OCI-M1 (cell line): Measurements from ENCODE around the gene CTNNBL1.

ENCODE experiments used
- DNase-seq: peaks from one replicate; lab custom pipeline; 2025; lab: John Stamatoyannopoulos, UW

The CTNNBL1 gene

DNA sequence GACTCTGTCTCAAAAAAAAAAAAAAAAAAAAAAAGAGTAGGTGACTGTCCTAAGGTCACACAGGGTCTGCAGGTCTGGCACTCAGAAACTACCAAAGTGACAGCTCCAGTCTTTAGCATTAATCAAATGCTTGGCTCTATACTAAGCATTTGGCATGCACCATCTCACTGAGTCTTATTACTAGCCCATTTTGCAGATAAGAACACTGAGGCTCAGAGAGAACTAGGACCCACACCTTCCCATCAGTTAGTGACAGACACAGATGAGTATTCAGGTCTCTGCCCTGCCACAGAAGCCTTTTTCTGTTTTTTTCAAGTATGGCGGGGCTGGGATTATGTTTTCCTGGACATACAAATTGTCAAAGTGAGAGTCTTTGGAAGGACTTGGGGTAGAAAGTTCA lies 186.0 kb downstream of the CTNNBL1 start:
- DNase-seq = no peak

DNA sequence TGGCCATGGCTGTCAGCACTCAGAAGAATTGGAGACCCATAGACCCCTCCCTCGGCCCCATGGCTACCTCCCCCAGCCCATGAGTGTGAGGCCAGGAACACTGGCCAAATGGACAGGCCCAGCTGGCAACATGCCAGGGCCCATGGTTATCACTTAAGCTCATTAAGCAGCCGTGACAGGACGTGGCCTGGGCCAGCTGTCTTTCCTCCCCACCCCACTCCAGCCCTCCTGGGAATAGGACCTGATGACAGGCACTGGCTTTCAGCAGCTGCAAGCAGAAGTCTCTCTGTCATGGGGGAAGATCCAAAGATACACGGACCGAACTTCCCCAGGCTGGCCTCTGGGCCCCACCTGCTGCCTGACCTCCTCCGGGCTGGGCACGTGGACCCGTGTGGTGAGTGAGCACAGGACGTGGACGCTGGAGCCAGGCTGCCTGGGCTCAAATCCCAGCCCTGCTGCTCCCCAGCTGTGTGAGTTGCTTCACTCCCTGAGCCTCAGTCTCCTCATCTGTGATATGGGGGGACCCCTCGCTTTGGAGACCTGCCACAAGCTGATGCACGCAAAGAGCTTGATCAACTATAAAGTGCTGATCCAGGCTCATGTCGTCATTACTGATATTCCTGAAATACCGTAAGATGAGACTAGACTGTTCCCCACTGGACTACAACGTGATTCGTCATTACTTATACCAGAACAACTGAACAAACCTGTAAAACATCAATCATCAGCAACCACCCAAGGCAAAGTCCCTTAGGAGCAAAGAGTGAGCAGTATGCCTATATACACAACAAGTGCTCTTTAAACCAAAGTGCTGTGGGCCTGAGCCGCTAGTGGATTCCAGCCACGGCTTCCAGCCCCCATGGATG lies 187.1 kb downstream of the CTNNBL1 start:
- DNase-seq = peak; percentile 53

DNA sequence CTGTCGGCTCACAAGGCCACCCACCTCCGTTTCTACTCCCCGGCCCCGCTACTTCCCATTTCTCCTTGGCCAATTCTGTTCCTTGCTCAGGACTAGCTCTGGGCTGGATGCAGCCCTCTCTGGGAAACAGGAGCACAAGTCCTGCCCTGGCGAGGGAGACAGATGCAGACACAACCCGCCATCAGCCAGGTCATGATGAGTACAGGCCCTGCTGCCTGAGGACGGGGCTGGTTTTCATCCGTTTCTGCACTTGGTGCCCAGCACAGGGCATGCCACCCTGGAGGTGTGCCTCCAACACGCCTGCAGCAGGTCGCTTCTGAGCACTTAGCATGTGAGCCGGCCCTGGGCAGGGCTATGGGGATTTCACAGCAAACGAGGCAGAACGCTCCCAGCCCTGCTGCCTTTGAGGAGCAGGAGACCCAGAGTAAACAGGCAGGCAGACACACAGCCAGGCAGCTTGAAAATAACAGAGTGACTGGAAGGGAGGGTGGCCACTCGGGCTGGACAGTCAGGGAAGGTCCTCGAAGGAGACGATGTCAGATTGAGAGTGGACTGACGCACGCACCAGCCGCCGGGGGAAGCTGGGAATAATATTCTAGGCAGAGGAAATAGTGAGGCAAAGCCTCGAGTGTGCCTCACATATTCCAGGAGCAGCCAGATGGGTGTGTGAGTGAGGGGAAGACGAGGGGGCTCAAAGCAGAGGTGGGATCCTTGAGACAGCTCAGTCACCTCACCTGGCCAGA lies 187.9 kb downstream of the CTNNBL1 start:
- DNase-seq = no peak

DNA sequence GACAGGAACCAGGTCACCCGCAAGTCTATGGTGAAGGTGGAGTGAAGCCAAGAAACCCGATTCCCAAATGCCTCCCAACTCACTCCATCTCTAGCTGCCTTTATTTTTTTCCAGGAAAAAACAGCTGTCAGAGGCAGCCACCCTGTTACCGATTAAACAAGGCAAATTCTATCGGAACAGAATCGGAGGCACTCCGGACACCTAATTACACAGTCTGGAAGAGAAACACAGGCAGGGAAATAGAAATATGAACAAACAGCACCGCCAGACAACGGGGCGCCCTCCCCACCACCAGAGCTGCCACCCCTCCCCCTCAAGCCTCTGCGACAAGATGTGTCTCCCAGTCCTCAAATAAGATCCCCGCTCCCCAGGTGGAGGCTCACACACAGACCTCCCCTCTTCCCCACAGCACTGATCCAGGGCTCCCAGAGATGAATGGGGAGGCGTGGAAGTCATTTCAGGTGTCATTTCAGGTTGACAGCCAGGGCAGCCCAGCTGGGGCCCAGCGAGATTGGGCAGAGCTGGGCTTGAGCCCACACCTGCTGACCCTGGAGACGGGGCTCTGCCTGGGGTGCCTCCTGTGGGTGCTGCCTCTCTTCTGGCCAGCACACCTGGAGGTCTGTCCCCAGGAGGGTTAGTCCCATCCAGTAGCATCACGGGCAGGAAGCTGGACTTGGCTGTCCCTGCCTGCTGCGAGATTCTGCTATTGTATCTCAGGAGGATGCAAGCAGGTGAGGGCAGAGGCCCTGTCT lies 189.3 kb downstream of the CTNNBL1 start:
- no peak for DNase-seq

DNA sequence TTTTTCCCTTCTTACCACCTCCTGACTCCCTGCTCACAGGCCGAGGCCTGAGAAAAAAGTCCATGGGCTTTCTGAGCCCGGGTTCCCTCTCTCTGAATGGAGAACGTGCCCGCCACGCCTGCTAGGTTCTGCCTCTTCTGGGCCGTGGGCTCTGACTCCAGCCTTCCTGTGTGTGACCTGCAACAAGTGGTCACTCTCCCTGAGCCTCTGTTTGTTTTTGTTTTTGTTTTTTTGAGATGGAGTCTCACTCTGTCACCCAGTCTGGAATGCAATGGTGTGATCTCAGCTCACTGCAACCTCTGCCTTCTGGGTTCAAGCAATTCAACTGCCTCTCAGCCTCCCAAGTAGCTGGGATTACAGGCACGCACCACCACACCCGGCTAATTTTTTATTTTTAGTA lies 191.2 kb downstream of the CTNNBL1 start:
- no peak for DNase-seq

DNA sequence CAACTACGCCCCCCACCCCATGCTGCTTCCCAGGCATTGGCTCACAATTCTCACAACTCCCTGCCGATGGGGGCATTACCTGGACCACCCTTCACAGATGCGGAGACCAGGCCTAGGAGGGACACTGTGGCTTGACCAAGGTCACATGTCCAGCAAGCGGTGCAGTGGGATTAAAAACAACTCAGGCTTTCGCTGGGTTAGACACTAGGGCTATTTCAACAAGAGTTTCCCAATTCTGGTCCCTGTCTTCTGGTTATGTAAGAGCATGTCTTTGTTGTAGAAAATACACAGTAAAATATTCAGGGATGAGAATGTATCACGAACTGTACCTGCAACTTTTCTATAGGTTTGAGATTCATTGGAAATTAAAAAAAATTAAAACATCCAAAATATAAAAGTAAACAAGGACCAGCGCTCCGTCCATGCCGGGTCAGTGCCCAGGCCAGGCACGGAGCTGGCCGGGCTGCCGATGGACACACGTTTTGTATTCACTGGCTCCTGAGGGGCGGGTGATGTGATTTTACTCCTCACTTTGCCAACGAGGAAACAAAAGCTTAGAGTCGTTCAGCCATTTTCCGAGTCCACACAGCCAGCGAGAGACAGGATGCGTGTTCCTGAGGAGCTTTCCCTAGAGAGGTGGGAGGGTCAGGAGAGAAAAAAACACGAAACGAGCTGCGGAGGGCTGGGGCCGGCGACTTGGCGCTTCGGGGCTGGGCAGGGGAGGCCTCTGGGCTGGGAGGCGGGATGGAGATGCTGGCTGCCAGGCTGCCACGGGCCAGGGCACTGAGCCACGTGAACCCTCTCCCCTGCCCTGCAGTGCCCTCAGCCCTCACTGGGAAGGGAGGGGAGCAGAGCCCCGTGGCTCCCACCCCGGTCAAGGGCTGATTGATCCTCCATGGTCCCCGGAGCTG lies 192.0 kb downstream of the CTNNBL1 start:
- DNase-seq = no peak

DNA sequence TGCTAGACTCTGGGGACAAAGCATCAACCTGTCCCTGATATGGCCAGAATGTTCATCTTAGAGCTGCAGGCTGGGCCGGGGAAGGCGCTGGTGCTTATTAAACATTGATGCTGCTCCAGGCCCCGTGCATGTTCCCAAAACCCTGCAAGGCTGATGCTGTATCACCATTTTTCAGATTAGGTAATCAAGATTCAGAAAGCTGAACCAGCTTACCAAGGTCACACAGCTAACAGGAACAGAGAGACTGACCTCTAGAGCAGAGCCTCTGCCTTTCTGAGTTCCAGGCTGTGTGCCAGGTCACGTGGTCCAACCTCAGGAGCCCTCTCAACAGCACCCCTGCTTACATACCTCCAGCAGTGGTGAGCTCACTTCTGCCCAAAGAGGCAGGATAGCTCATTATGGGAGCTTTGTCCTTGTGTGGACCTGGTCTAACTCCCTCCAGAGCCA lies 193.0 kb downstream of the CTNNBL1 start:
- DNase-seq = peak; percentile 57

DNA sequence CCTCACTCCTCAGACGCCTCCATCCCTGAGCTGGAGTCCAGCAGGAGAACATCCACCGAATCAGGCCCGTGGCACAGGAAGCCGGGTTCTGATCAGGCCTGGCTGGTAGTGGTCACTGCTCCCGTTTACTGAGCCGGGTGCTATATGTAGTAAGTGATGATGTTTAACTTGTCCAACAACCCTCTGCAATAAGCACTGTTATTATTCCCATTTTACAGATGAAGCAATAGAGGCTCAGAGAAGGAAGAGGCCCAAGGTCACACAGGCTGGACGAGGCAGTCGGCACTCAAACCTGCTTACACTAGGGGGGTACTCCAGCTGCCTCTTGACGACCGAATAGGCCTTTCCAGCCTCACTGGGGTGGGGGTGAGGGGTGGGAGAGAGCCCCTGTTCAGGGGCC lies 194.8 kb downstream of the CTNNBL1 start:
- no peak for DNase-seq

DNA sequence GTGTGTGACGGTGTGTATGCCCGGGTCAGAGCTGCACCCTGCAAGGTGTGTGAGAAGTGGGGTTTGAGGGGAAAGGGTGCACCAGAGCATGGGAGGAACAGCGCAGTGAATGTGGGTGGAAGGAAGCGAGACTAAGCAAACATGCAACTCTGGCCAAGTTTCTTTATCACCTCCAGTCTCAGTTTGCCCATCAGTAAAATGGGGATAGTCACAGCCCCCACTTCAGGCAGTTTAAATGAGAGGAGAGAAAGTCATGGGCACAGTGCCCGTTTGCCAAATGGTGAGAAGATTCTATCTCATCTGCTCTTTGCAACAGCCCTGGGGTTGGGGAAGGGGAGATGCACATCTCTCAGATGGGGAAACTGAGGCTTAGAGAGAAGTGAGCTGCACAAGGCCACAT lies 196.3 kb downstream of the CTNNBL1 start:
- no peak for DNase-seq

DNA sequence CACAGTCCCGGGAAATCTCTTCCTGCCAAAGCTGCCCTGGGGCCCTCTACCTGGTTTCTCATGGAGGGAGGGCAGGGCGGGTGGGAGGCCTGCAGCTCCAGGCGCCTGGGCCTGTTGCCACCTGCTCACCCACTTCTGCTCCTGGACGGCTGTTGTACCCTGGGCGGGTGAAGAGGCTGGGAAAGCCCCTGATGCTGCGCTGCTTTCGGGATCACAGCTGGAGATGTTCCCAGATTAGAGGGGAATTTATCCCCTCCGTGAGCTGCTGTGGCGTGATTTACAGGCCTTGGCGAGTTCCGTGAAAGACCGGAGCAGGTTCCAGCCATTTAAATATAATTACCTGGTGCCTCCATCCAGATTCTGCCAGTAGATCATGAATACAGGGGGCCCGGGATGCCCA lies 196.8 kb downstream of the CTNNBL1 start:
- no peak for DNase-seq

DNA sequence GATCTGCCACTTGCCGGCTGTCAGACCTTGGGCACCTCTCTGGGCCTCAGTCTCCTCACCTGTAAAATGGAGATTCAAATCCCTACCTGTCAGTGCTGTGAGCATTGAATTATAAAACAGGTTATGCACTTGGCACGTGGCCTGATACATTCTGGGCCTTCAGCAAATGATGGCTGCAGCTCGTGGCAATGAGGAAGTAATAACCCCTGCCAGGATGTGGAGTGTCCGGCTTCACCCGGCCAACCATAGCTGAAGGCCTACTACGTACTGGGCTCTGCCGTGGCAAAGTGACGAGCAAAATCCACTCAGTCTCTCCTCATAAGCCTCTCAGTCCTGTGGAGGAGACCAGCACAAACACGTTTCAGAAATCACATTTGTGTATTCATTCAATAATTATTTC lies 198.2 kb downstream of the CTNNBL1 start:
- no peak for DNase-seq

DNA sequence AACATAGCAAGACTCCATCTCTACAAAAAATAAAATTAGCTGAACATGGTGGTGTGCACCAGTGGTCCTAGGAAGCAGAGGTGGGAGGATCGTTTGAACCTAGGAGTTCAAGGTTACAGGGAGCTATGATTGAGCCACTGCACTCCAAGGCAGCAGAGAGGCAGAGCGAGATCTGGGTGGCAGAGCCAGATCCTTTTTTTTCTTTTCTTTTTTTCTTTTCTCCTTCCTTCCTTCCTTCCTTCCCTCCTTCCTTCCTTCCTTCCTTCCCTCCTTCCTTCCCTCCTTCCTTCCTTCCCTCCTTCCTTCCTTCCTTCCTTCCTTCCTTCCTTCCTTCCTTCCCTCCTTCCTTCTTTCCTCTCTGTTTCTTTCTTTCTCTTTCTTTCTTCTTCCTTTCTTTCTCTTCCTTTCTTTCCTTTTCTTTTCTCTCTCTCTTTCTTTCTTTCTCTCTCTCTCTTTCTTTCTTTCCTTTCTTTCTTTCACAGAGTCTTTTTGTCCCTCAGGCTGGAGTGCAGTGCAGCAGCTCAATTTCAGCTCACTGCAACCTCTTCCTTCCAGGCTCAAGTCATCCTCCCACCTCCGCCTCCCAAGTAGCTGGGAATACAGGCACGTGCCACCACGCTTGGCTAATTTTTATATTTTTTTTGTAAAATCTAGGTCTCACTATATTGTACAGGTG lies 199.9 kb downstream of the CTNNBL1 start:
- no peak for DNase-seq

DNA sequence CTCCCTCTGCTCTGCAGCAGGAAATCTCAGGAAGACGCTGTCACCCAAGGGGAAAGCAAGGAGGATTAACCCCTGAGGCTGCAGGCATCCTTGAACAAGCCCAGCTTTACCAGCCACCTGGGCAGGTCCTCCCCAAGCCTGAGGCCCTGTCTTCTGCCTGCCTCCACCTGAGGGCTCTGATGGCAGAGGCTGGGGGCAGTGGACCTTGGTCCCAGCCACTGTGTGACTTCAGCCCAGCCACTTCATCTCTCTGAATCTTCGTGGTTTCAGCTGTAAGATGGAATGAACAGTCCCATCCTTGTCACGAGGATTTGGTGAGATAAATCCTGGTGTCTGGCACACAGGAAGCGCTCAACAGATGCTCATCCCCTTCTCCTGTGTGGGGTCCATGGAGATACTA lies 200.6 kb downstream of the CTNNBL1 start:
- no peak for DNase-seq

DNA sequence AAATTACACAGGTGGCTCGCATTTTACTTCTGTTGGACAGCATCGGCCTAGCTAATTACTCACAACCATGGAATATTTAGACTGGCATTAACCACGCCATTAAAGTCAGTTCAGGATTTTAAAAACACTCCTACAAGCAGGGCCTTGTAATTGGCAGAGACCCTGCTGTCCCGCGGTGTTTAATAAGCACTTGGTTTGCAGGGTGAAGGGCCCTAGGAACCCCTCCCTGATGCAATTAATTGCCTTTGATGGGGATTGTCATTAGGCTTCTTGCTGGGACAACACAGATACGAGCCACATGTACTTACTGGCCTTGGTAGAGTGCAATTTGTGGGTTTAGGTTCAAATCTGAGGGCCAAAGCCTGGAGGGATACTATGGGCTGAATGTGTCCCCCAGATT lies 201.3 kb downstream of the CTNNBL1 start:
- DNase-seq = no peak

DNA sequence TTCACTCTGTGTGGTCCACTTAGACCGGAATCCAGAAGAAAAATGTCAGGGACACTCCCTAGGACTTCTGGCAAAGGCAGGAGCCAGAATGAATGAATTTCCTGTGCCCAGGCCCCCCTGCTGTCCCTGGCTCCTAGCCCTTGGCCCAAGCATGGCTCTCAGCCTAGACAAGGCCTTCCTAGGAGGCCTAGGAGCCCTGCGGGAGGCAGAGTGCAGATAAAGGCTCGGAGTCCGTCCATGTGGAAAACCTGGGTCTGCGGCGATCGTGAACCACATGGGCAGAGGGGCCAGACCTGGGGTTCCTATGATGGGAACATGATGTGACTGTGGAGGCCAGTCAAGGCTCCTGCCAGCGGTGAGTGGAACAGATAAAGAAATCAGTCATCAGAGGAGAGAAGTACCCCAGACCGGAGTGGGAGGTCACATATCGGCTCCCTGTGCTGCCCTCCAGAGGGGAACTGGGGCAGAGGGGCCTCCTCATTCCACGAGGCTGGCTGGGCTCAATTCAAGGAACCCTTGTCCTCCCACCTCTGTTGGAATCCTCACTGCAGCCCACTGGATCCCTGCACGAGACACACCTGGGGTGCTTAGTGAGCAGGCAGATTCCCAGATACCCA lies 203.2 kb downstream of the CTNNBL1 start:
- DNase-seq = peak; percentile 29

DNA sequence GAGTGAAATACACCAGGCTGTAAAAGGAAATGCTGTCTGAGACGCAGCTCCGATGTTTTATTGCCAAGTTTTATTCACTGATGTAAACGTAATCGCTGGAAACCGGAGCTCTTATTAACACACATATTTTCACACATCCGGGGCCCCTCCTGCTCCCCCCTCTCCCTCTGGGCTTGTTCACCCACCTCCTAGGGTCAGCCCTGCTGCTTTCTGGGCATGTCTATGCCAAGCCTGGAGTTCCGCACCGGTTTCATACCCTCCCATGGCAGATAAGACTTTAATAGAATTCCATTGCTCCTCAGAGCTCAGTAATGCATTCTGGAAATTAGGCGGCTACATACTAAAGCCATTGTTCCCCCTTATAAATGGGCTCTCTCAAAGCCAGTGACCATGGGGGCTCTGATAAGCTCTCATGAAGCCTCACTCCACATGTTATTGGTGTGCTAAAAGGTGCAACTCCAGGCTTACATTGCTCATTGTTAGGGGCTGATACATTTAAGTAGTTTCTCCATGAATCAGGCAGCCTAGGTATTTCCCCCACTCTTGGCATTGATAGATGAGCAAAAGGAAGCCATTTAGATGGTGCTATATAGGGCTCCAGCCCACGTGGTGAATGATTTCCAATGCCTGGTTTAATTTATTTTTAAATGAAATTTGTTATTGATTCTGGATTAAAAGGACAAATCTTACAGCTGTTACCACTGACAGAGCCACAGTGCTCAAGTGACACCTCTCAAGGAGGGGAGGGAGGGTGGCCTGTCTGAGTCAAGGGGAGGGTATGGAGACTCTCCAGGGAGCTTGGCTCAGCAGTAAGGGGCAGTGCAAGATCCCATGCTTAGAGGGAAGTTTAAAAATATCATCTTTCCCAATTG lies 204.6 kb downstream of the CTNNBL1 start:
- no peak for DNase-seq

DNA sequence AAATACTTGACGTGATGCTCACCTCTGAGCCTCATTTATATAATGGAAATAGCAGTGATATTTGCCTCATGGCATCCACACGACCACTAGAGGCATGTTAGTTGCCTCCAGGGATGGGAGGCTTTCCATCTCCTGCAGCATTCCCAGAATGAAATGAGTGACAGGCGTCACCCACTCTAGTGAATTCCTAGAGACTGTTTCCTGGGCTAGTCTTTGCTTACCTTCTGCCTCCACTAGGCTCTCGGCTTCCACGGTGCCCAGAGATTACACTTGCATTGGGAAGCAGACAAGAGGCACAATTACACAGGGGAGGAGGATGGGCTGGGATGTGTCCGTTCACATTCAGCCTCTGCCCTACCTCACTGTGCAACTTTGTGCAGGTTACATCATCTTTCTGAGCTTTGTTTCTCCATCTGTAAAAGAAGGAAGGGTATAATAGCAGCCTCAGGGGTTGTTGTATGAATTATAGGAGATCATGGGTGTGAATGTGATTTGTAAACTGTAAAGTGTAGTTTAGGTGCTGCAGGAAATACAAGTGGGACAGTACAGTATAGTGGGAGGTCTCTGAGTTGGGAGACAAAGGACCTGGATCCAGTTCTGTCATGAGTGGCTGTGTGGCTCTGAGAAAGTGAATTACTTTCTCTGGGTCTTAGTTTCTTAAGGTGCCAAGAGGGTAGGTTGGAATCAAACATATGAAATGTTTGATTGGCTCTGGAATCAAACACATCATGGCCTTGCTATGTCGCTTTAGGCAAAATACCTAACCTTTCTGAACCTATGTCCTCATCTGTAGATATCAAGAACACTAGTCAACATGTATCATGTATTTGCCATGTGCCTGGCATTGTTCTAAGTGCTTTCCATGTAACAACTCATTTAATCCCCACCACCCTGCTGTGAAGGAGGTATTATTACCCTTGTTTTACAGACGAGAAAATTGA lies 205.5 kb downstream of the CTNNBL1 start:
- DNase-seq = no peak

DNA sequence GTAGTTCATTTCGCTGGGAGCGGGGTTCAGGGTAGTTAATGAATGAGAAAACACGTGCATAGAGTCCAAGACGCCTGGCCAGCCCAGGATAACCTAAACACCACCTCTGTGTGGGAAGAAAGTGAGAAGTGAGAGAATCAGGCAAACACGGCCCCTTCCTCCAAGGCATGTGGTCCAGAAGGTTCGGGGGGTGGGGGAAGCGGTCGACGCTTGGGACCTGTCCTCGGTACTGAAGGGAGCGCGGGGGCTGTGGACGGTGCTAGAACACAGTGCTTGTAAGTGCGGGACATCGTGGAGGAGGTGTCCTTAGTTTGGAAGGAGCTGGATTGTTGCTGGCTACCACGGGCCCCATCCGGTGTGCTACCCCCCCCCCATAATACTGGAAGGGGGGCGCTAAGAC lies 207.4 kb downstream of the CTNNBL1 start:
- no peak for DNase-seq
